ENCODE results near the gene SETBP1.

DNA sequence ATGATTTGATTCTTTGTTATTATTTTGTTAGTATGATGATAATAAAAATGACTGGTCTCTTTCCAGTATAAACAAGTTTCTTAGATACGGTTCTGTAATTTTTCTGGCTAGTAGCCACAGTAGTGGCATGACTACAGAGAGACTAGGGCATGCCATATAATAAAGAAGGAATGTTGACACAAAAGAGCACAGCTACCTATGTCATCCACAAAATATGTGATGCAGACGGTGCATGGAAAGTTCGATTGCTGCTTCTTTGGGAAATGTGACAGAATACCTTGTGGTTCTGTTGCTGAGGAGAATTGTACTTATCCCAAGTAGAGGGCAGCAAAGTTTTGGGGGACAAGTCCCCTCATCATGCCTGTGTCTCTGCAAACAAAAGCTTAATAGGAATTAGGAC, 26.1 kb upstream of the SETBP1 start:
- TF ChIP-seq, protein P1, sequence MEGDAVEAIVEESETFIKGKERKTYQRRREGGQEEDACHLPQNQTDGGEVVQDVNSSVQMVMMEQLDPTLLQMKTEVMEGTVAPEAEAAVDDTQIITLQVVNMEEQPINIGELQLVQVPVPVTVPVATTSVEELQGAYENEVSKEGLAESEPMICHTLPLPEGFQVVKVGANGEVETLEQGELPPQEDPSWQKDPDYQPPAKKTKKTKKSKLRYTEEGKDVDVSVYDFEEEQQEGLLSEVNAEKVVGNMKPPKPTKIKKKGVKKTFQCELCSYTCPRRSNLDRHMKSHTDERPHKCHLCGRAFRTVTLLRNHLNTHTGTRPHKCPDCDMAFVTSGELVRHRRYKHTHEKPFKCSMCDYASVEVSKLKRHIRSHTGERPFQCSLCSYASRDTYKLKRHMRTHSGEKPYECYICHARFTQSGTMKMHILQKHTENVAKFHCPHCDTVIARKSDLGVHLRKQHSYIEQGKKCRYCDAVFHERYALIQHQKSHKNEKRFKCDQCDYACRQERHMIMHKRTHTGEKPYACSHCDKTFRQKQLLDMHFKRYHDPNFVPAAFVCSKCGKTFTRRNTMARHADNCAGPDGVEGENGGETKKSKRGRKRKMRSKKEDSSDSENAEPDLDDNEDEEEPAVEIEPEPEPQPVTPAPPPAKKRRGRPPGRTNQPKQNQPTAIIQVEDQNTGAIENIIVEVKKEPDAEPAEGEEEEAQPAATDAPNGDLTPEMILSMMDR (conservative IDR thresholded peaks at IDR 0.05; ENCODE audit: low read depth, low read length), result no peak
- TF ChIP-seq RFX5 (IDR thresholded peaks at IDR 0.05; ENCODE audit: low read depth, low read length), result no peak
- TF ChIP-seq FOS (IDR thresholded peaks at IDR 0.05; ENCODE audit: low read depth, low read length), result no peak
- TF ChIP-seq POLR2A (IDR thresholded peaks at IDR 0.05; ENCODE audit: low read depth, low read length), result no peak
- no peak for TF ChIP-seq MAFK (IDR thresholded peaks at IDR 0.05; ENCODE audit: low read depth, low read length)
- no peak for TF ChIP-seq MAZ (IDR thresholded peaks at IDR 0.05; ENCODE audit: borderline replicate concordance, low read depth, low read length)
- TF ChIP-seq CHD1 (IDR thresholded peaks at IDR 0.05; ENCODE audit: low read depth, low read length), result no peak
- no peak for TF ChIP-seq RAD21 (IDR thresholded peaks at IDR 0.05; ENCODE audit: low read length)

Measured in IMR-90 (cell line).